Measurements from ENCODE around the gene TWF2. TPM values are rescaled to one million over a fixed set of nuclear protein-coding genes. Genes with fewer than 3 reads are reported as not detected.
A peak's percentile ranks its signal among the peaks of the same experiment; 100 is the strongest.

The TWF2 gene
- polyA plus RNA-seq, 2 of the 4 experiments (the other 2 are of a cell fraction) = 36.8 to 53.6 TPM

DNA sequence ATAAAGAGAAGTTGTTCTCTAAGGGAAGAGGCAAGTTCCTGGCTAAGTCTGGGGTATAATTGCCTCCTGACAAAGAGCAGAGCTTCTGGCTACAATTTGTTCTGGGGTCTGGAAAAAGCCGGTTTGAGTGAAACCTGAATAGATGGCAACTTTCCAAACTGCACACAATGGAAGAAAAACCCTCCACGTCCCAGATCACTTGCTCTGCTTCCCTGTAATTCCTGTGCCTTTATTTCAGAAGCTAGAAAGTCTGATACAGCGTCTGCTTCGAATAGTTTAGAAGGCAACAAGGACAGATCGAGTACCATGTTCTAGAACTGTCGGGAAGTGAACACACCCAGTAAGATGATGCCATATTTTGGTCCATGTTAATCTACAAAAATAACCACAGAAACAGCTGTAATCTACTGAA lies 41.1 kb upstream of the TWF2 start:
- H3K4me3 ChIP-seq = no peak overlapping the region
- peak overlapping the region in 1 of 2 experiments; percentile 98; a peak in 3 of 6 replicates for H3K27ac ChIP-seq
- H3K9me3 ChIP-seq = no peaks in the 10 kb centered on the region
- ChIA-PET CTCF (interaction anchor here (0.6 to 5.1 kb wide), 6 partner anchors 11 to 243 kb away, joined by 3 to 20 read pairs (median 6); no protein-coding TSS in a partner anchor), POLR2A (no interaction called here)
- DNase-seq (ENCODE audit: low read depth in 1 of 2, low spot score in 1 of 2) = no peak
- WGBS (ENCODE audit: missing lambda C conversion rate) = 54% methylated on average over 6 of the region's 6 CpGs
- no peak for FAIRE-seq
- peak overlapping the region; percentile 69 for H3K4me2 ChIP-seq
- peaks cover 56% of the 10 kb centered on the region for H3K4me1 ChIP-seq
- ATAC-seq = no peak
- TF ChIP-seq TP53 (CRISPR knock-in tag; IDR thresholded peaks at IDR 0.05) (no peak), CEBPB (IDR thresholded peaks at IDR 0.05) (no peak), CHD2 (IDR thresholded peaks at IDR 0.05; ENCODE audit: low read length, partially characterized antibody) (no peak), FOSB (CRISPR knock-in tag; IDR thresholded peaks at IDR 0.05) (no peak), RCOR1 (IDR thresholded peaks at IDR 0.05; ENCODE audit: low read depth, low read length) (no peak), CHD4 (IDR thresholded peaks at IDR 0.05; ENCODE audit: borderline replicate concordance) (no peak), HOXB13 (CRISPR knock-in tag; IDR thresholded peaks at IDR 0.05; ENCODE audit: low read depth) (no peak), MAFK (IDR thresholded peaks at IDR 0.05; ENCODE audit: partially characterized antibody) (no peak), KDM5A (IDR thresholded peaks at IDR 0.05) (no peak), HEYL (CRISPR knock-in tag; IDR thresholded peaks at IDR 0.05) (no peak), BHLHE40 (IDR thresholded peaks at IDR 0.05; ENCODE audit: low read depth, low read length) (no peak), KDM1A (IDR thresholded peaks at IDR 0.05; ENCODE audit: low read depth) (no peak)
- TF ChIP-seq, protein P1, sequence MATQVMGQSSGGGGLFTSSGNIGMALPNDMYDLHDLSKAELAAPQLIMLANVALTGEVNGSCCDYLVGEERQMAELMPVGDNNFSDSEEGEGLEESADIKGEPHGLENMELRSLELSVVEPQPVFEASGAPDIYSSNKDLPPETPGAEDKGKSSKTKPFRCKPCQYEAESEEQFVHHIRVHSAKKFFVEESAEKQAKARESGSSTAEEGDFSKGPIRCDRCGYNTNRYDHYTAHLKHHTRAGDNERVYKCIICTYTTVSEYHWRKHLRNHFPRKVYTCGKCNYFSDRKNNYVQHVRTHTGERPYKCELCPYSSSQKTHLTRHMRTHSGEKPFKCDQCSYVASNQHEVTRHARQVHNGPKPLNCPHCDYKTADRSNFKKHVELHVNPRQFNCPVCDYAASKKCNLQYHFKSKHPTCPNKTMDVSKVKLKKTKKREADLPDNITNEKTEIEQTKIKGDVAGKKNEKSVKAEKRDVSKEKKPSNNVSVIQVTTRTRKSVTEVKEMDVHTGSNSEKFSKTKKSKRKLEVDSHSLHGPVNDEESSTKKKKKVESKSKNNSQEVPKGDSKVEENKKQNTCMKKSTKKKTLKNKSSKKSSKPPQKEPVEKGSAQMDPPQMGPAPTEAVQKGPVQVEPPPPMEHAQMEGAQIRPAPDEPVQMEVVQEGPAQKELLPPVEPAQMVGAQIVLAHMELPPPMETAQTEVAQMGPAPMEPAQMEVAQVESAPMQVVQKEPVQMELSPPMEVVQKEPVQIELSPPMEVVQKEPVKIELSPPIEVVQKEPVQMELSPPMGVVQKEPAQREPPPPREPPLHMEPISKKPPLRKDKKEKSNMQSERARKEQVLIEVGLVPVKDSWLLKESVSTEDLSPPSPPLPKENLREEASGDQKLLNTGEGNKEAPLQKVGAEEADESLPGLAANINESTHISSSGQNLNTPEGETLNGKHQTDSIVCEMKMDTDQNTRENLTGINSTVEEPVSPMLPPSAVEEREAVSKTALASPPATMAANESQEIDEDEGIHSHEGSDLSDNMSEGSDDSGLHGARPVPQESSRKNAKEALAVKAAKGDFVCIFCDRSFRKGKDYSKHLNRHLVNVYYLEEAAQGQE (IDR thresholded peaks at IDR 0.05) = no peak
- TF ChIP-seq, protein P2, sequence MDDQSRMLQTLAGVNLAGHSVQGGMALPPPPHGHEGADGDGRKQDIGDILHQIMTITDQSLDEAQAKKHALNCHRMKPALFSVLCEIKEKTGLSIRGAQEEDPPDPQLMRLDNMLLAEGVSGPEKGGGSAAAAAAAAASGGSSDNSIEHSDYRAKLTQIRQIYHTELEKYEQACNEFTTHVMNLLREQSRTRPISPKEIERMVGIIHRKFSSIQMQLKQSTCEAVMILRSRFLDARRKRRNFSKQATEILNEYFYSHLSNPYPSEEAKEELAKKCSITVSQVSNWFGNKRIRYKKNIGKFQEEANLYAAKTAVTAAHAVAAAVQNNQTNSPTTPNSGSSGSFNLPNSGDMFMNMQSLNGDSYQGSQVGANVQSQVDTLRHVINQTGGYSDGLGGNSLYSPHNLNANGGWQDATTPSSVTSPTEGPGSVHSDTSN (IDR thresholded peaks at IDR 0.05) = no peak

DNA sequence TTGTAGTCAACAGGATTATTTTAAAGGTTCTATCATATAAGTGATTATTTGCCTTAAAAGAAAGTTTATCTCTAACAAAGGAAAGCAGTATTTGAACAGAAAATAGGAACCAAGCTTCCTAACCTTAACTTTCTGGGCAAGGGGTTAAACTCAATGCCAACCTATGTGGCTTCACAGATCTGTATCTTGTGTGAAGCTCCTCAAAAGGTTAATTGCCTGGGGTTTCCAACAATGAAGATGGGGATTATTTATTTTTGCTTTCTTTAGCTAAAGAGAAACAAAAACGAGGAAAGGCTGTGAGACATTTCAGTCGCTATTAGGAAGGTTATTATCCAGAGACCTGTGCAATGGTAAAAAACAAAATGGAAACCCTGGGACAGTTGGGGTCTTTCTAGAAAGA lies 40.6 kb upstream of the TWF2 start:
- Histone ChIP-seq H3K9me3 (no peaks in the 10 kb centered on the region), H3K4me3 (no peak overlapping the region), H3K4me2 (peak overlapping the region; percentile 69), H3K27ac (peak overlapping the region in 1 of 2 experiments; percentile 98; a peak in 4 of 6 replicates), H3K4me1 (peaks cover 52% of the 10 kb centered on the region)
- ChIA-PET POLR2A (interaction anchor here (2.2 kb wide), 1 partner anchor 41 kb away, joined by 28 read pairs; the partner anchor contains the start of gene TWF2), CTCF (interaction anchor here (0.7 to 5.1 kb wide), 7 partner anchors 11 to 60 kb away, joined by 3 to 20 read pairs (median 5); no protein-coding TSS in a partner anchor)
- 68% methylated on average over 2 of the region's 2 CpGs for WGBS (ENCODE audit: missing lambda C conversion rate)
- ATAC-seq (no peak), FAIRE-seq (no peak), DNase-seq (ENCODE audit: low read depth in 1 of 2, low spot score in 1 of 2) (no peak)
- no peak for TF ChIP-seq HOXB5 (CRISPR knock-in tag; IDR thresholded peaks at IDR 0.05)
- TF ChIP-seq KDM5A (IDR thresholded peaks at IDR 0.05) = no peak
- no peak for TF ChIP-seq POLR2AphosphoS2 (conservative IDR thresholded peaks at IDR 0.05; ENCODE audit: low read length)
- no peak for TF ChIP-seq FOSL2 (IDR thresholded peaks at IDR 0.05)
- no peak for TF ChIP-seq FOSL2 (CRISPR knock-in tag; IDR thresholded peaks at IDR 0.05)
- no peak for TF ChIP-seq BHLHE40 (IDR thresholded peaks at IDR 0.05; ENCODE audit: low read depth, low read length)
- TF ChIP-seq MAZ (IDR thresholded peaks at IDR 0.05; ENCODE audit: borderline replicate concordance, low read depth, low read length) = no peak
- no peak for TF ChIP-seq NPAS2 (CRISPR knock-in tag; IDR thresholded peaks at IDR 0.05; ENCODE audit: borderline replicate concordance)
- TF ChIP-seq, protein P3, sequence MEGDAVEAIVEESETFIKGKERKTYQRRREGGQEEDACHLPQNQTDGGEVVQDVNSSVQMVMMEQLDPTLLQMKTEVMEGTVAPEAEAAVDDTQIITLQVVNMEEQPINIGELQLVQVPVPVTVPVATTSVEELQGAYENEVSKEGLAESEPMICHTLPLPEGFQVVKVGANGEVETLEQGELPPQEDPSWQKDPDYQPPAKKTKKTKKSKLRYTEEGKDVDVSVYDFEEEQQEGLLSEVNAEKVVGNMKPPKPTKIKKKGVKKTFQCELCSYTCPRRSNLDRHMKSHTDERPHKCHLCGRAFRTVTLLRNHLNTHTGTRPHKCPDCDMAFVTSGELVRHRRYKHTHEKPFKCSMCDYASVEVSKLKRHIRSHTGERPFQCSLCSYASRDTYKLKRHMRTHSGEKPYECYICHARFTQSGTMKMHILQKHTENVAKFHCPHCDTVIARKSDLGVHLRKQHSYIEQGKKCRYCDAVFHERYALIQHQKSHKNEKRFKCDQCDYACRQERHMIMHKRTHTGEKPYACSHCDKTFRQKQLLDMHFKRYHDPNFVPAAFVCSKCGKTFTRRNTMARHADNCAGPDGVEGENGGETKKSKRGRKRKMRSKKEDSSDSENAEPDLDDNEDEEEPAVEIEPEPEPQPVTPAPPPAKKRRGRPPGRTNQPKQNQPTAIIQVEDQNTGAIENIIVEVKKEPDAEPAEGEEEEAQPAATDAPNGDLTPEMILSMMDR (IDR thresholded peaks at IDR 0.05) = no peak
- TF ChIP-seq ZSCAN20 (CRISPR knock-in tag; IDR thresholded peaks at IDR 0.05) = no peak
- TF ChIP-seq, protein P4, sequence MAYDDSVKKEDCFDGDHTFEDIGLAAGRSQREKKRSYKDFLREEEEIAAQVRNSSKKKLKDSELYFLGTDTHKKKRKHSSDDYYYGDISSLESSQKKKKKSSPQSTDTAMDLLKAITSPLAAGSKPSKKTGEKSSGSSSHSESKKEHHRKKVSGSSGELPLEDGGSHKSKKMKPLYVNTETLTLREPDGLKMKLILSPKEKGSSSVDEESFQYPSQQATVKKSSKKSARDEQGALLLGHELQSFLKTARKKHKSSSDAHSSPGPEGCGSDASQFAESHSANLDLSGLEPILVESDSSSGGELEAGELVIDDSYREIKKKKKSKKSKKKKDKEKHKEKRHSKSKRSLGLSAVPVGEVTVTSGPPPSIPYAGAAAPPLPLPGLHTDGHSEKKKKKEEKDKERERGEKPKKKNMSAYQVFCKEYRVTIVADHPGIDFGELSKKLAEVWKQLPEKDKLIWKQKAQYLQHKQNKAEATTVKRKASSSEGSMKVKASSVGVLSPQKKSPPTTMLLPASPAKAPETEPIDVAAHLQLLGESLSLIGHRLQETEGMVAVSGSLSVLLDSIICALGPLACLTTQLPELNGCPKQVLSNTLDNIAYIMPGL (CRISPR knock-in tag; IDR thresholded peaks at IDR 0.05; ENCODE audit: borderline replicate concordance) = no peak
- no peak for TF ChIP-seq GATA3 (IDR thresholded peaks at IDR 0.05; ENCODE audit: borderline replicate concordance)
- TF ChIP-seq, protein P5, sequence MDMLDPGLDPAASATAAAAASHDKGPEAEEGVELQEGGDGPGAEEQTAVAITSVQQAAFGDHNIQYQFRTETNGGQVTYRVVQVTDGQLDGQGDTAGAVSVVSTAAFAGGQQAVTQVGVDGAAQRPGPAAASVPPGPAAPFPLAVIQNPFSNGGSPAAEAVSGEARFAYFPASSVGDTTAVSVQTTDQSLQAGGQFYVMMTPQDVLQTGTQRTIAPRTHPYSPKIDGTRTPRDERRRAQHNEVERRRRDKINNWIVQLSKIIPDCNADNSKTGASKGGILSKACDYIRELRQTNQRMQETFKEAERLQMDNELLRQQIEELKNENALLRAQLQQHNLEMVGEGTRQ (IDR thresholded peaks at IDR 0.05) = no peak
- TF ChIP-seq JUN (IDR thresholded peaks at IDR 0.05) = no peak
- TF ChIP-seq, protein P6, sequence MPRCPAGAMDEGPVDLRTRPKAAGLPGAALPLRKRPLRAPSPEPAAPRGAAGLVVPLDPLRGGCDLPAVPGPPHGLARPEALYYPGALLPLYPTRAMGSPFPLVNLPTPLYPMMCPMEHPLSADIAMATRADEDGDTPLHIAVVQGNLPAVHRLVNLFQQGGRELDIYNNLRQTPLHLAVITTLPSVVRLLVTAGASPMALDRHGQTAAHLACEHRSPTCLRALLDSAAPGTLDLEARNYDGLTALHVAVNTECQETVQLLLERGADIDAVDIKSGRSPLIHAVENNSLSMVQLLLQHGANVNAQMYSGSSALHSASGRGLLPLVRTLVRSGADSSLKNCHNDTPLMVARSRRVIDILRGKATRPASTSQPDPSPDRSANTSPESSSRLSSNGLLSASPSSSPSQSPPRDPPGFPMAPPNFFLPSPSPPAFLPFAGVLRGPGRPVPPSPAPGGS (IDR thresholded peaks at IDR 0.05) = no peak
- TF ChIP-seq HEYL (CRISPR knock-in tag; IDR thresholded peaks at IDR 0.05) = no peak
- TF ChIP-seq CHD2 (IDR thresholded peaks at IDR 0.05; ENCODE audit: low read length, partially characterized antibody) = no peak
- no peak for TF ChIP-seq POLR2A (IDR thresholded peaks at IDR 0.05; ENCODE audit: low read length)

All from A549 (cell line).